GM18858 (cell line): Measurements from ENCODE around the gene DICER1.

ENCODE experiments used
- ATAC-seq: cut with Tn5 transposase; IDR thresholded peaks from one replicate; pipeline ENCODE4 v1.9.1; 2021; ENCODE audit not compliant: unreplicated experiment

The DICER1 gene

GRCh38 chr14:95092723-95093122 is 64.6 kb downstream of the DICER1 start:
- no peak for ATAC-seq

GRCh38 chr14:95091581-95091980 is 65.7 kb downstream of the DICER1 start:
- no peak for ATAC-seq

GRCh38 chr14:95088665-95089064 is 68.7 kb downstream of the DICER1 start:
- ATAC-seq: no peak

GRCh38 chr14:95087619-95088018 is 69.7 kb downstream of the DICER1 start:
- ATAC-seq: no peak

GRCh38 chr14:95085321-95085720 is 72.0 kb downstream of the DICER1 start:
- ATAC-seq: no peak

GRCh38 chr14:95078867-95079266 is 78.5 kb downstream of the DICER1 start:
- no peak for ATAC-seq

GRCh38 chr14:95077345-95077744 is 80.0 kb downstream of the DICER1 start:
- ATAC-seq: no peak

GRCh38 chr14:95075789-95076188 is 81.5 kb downstream of the DICER1 start:
- ATAC-seq: no peak

- no peak for ATAC-seq
Observed at GRCh38 chr14:95073947-95074346, 83.4 kb downstream of the DICER1 start.

- ATAC-seq: no peak
Observed at GRCh38 chr14:95072310-95072905, 84.9 kb downstream of the DICER1 start.

- no peak for ATAC-seq
Observed at GRCh38 chr14:95071649-95072280, 85.6 kb downstream of the DICER1 start.

- ATAC-seq: no peak
Observed at GRCh38 chr14:95070748-95071435, 86.4 kb downstream of the DICER1 start.

- ATAC-seq: no peak
Observed at GRCh38 chr14:95069547-95069946, 87.8 kb downstream of the DICER1 start.

GRCh38 chr14:95069018-95069417 is 88.3 kb downstream of the DICER1 start:
- no peak for ATAC-seq

- ATAC-seq: no peak
Observed at GRCh38 chr14:95068521-95068920, 88.8 kb downstream of the DICER1 start.

- no peak for ATAC-seq
Observed at GRCh38 chr14:95068080-95068479, 89.2 kb downstream of the DICER1 start.

- no peak for ATAC-seq
Observed at GRCh38 chr14:95067526-95067925, 89.8 kb downstream of the DICER1 start.

GRCh38 chr14:95066427-95066986 is 90.8 kb downstream of the DICER1 start:
- ATAC-seq: no peak

GRCh38 chr14:95065411-95065810 is 91.9 kb downstream of the DICER1 start:
- no peak for ATAC-seq

GRCh38 chr14:95064734-95065133 is 92.6 kb downstream of the DICER1 start:
- no peak for ATAC-seq

- ATAC-seq: no peak
Observed at GRCh38 chr14:95064256-95064655, 93.1 kb downstream of the DICER1 start.

GRCh38 chr14:95063391-95063790 is 93.9 kb downstream of the DICER1 start:
- no peak for ATAC-seq
